HL-60 (cell line): ENCODE measurements around the gene ZBTB8A.

Experiments
- DNase-seq, 2 experiments: peaks; one replicate each; pipeline ENCODE4 v3.0.0-alpha.2; 2010 to 2020; ENCODE audit warnings: low read depth in 1 of 2, low spot score in 1 of 2
- H3K27ac ChIP-seq: fragments of 250-450 bp; sonication (Bioruptor Pico); replicated peaks from 2 replicates; pipeline ENCODE4 v1.5.1; 2020; ENCODE audit warnings: mild to moderate bottlenecking, moderate library complexity
- H3K27me3 ChIP-seq: fragments of 250-450 bp; sonication (Bioruptor Pico); 2 replicates; pipeline ENCODE4 v1.5.1; 2021; ENCODE audit warnings: mild to moderate bottlenecking, moderate library complexity; ENCODE audit not compliant: insufficient read depth, poor library complexity, severe bottlenecking
- H3K4me3 ChIP-seq: replicated peaks from 2 replicates; pipeline ENCODE4 v1.5.1; 2011; ENCODE audit warnings: mild to moderate bottlenecking, control low read depth, low read length; ENCODE audit not compliant: insufficient read depth
- GABPA ChIP-seq: IDR thresholded peaks from 2 replicates; pipeline ENCODE4 v1.6.1; 2012; ENCODE audit warnings: low read depth
- POLR2AphosphoS5 ChIP-seq: IDR thresholded peaks from 2 replicates; pipeline ENCODE4 v1.6.1; 2012; ENCODE audit warnings: low read depth
- REST ChIP-seq: IDR thresholded peaks from 2 replicates; pipeline ENCODE4 v1.6.1; 2012; ENCODE audit warnings: low read depth; ENCODE audit not compliant: insufficient replicate concordance
- SPI1 ChIP-seq: IDR thresholded peaks from 2 replicates; pipeline ENCODE4 v1.6.1; 2012; ENCODE audit warnings: low read depth, mild to moderate bottlenecking, borderline replicate concordance
- TF ChIP-seq, protein P1 (sequence below): IDR thresholded peaks from one replicate; pipeline ENCODE4 v1.5.1; 2011; ENCODE audit warnings: low read length, control low read depth, inconsistent platforms; ENCODE audit not compliant: insufficient read depth

Gene ZBTB8A

GRCh38 chr1:32539584-32540571 lies 651 bp downstream of the ZBTB8A start:
- TF ChIP-seq REST = no peak
- no peak for TF ChIP-seq SPI1
- no peak for TF ChIP-seq POLR2AphosphoS5
- TF ChIP-seq, protein P1, sequence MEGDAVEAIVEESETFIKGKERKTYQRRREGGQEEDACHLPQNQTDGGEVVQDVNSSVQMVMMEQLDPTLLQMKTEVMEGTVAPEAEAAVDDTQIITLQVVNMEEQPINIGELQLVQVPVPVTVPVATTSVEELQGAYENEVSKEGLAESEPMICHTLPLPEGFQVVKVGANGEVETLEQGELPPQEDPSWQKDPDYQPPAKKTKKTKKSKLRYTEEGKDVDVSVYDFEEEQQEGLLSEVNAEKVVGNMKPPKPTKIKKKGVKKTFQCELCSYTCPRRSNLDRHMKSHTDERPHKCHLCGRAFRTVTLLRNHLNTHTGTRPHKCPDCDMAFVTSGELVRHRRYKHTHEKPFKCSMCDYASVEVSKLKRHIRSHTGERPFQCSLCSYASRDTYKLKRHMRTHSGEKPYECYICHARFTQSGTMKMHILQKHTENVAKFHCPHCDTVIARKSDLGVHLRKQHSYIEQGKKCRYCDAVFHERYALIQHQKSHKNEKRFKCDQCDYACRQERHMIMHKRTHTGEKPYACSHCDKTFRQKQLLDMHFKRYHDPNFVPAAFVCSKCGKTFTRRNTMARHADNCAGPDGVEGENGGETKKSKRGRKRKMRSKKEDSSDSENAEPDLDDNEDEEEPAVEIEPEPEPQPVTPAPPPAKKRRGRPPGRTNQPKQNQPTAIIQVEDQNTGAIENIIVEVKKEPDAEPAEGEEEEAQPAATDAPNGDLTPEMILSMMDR = no peak
- Histone ChIP-seq H3K27me3 (peaks cover 24% of the 10 kb centered on the region), H3K4me3 (peak overlapping the region; percentile 23), H3K27ac (no peak overlapping the region)
- no peak for DNase-seq

DNA sequence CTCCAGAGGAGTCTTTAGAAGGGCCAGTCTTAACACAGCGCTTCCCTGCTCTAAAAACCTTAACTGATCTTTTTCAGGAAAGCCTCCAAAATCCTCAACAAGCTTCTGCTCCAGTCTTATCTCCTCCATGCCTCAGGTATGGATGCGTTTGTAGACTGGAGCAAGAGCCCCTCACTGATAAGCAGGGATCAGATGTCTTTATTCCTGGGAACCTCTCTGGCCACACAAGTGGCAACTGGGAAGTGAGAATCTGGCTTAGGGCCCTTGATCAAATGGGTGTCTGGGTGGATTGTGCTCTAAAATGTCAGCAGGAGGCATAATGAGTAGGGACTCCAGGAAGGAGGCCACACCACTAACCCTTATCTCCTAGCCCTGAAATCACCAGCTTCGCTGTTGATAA lies 1.4 kb downstream of the ZBTB8A start:
- Histone ChIP-seq H3K27me3 (peaks cover 21% of the 10 kb centered on the region), H3K4me3 (no peak overlapping the region), H3K27ac (no peak overlapping the region)
- TF ChIP-seq, protein P1 = no peak
- TF ChIP-seq REST (no peak), POLR2AphosphoS5 (no peak)
- no peak for DNase-seq

- Histone ChIP-seq H3K27me3 (peaks cover 21% of the 10 kb centered on the region), H3K27ac (no peak overlapping the region), H3K4me3 (no peak overlapping the region)
- no peak for DNase-seq
- TF ChIP-seq REST = no peak
- no peak for TF ChIP-seq POLR2AphosphoS5
- TF ChIP-seq, protein P1 = no peak
- TF ChIP-seq GABPA = no peak
Observed at GRCh38 chr1:32541064-32541566, 1.9 kb downstream of the ZBTB8A start.
